Measurements from ENCODE around the gene ATP6AP1. TPM values are rescaled to one million over a fixed set of nuclear protein-coding genes. Genes with fewer than 3 reads are reported as not detected.

The ATP6AP1 gene
- total RNA-seq, 1 donor from 2014 or later: 133 TPM

DNA sequence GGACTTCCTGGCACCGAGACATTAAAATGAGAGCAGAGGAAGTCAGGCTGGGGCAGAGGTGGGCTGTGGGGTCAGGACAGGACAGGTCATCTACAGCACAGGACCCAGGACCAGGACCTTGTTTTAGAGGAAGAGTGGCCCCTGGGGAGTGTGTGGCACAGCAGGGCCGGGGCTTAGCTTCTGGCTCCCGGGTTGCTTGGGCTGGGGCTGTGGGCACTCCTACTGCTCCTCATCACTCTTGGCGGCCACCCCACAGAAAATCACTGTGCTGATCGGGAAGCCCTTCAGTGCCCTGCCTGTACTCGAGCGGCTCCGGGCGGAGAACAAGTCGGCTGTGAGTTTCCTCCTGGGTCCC is 8.1 kb upstream of the ATP6AP1 start:
- H3K9me3 Mint-ChIP-seq (ENCODE audit: unreplicated experiment): no peaks in the 10 kb centered on the region

DNA sequence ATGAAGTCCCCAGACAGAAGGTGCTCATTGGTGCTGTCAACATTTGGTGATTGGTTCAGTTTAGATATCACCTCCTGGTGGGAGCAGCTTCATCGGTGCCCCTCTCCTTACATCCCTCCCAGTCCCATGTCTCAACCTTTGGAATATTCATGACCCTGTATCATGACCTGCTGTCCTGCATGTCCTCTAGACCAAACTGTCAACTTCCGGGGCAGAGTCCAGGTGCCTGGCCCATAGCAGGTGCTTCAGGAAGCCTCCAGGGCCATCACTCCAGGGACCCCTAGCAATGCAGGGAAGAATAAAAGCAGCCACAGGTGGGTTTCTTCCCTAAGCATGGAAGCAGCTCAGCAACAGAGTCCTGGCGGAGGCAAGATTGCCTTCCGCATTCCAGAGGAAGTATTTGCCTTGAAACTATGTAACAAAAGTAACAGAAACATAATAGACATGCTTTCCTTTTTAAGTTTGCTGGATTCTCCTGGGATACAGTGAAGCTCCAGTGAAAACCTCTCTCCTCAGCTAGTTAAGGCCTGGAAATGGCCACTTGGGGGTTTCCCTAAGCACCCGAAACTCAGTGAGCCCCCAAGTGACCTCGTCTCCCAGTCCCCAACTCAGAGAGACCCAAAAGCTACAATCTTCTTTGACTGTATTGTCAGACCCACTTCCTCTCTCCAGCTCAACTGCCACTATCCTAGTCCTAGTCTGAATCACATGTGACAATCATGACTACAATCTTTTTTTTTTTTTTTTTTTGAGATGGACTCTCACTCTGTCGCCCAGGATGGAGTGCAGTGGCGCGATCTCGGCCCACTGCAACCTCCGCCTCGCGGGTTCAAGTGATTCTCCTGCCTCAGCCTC is 1.3 kb upstream of the ATP6AP1 start:
- H3K4me1 Mint-ChIP-seq (ENCODE audit: low read depth, unreplicated experiment): peaks cover 7% of the 10 kb centered on the region
- TF ChIP-seq, protein P1, sequence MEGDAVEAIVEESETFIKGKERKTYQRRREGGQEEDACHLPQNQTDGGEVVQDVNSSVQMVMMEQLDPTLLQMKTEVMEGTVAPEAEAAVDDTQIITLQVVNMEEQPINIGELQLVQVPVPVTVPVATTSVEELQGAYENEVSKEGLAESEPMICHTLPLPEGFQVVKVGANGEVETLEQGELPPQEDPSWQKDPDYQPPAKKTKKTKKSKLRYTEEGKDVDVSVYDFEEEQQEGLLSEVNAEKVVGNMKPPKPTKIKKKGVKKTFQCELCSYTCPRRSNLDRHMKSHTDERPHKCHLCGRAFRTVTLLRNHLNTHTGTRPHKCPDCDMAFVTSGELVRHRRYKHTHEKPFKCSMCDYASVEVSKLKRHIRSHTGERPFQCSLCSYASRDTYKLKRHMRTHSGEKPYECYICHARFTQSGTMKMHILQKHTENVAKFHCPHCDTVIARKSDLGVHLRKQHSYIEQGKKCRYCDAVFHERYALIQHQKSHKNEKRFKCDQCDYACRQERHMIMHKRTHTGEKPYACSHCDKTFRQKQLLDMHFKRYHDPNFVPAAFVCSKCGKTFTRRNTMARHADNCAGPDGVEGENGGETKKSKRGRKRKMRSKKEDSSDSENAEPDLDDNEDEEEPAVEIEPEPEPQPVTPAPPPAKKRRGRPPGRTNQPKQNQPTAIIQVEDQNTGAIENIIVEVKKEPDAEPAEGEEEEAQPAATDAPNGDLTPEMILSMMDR (IDR thresholded peaks at IDR 0.05; ENCODE audit: partially characterized antibody, unreplicated experiment): no peak
- no peak for DNase-seq
- H3K27ac Mint-ChIP-seq (ENCODE audit: unreplicated experiment): no peak overlapping the region
- H3K36me3 Mint-ChIP-seq (ENCODE audit: unreplicated experiment): no peaks in the 10 kb centered on the region
- peaks cover 4% of the 10 kb centered on the region for H3K27me3 Mint-ChIP-seq (ENCODE audit: unreplicated experiment)
- no peak overlapping the region for H3K4me3 Mint-ChIP-seq (ENCODE audit: unreplicated experiment)
- H3K9me3 Mint-ChIP-seq (ENCODE audit: unreplicated experiment): peaks cover 8% of the 10 kb centered on the region

More for the DNA sequence above, 8.1 kb upstream of the ATP6AP1 start:
- no peak overlapping the region for H3K4me3 Mint-ChIP-seq (ENCODE audit: unreplicated experiment)
- H3K27ac Mint-ChIP-seq (ENCODE audit: unreplicated experiment): no peak overlapping the region
- no peaks in the 10 kb centered on the region for H3K36me3 Mint-ChIP-seq (ENCODE audit: unreplicated experiment)
- H3K27me3 Mint-ChIP-seq (ENCODE audit: unreplicated experiment): no peaks in the 10 kb centered on the region
- no peak for DNase-seq
- H3K4me1 Mint-ChIP-seq (ENCODE audit: low read depth, unreplicated experiment): peaks cover 9% of the 10 kb centered on the region
- TF ChIP-seq, protein P1 (IDR thresholded peaks at IDR 0.05; ENCODE audit: partially characterized antibody, unreplicated experiment): no peak

GRCh38 chrX:154429711-154430110 is 1.2 kb downstream of the ATP6AP1 start:
- DNase-seq: no peak
- Mint-ChIP-seq H3K9me3 (ENCODE audit: unreplicated experiment) (peaks cover 8% of the 10 kb centered on the region), H3K4me3 (ENCODE audit: unreplicated experiment) (peak overlapping the region; percentile 87), H3K4me1 (ENCODE audit: low read depth, unreplicated experiment) (peaks cover 7% of the 10 kb centered on the region), H3K27me3 (ENCODE audit: unreplicated experiment) (peaks cover 4% of the 10 kb centered on the region), H3K36me3 (ENCODE audit: unreplicated experiment) (no peaks in the 10 kb centered on the region), H3K27ac (ENCODE audit: unreplicated experiment) (no peak overlapping the region)
- TF ChIP-seq, protein P1 (IDR thresholded peaks at IDR 0.05; ENCODE audit: partially characterized antibody, unreplicated experiment): no peak

DNA sequence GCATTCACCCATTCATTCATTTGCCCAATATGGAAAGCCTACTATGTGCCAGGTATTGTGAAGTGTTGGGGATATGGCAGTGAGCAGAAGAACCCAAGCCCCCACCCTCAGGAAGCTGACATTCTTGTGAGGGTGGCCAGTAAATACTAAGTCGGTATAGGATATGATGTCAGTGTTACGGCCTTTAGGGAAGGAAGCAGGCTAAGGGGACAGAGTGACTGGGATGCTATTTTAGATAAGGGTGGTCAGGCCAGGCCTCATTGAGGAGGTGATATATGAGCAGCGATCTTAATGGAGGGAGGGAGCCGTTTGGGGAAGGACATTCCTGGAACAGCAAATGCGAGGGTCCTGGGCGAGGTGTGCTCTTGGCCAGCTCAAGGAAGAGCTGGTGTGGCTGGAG is 2.0 kb downstream of the ATP6AP1 start:
- Mint-ChIP-seq H3K4me3 (ENCODE audit: unreplicated experiment) (peak overlapping the region; percentile 84), H3K36me3 (ENCODE audit: unreplicated experiment) (no peaks in the 10 kb centered on the region), H3K4me1 (ENCODE audit: low read depth, unreplicated experiment) (peaks cover 7% of the 10 kb centered on the region), H3K27ac (ENCODE audit: unreplicated experiment) (peak overlapping the region; percentile 55), H3K9me3 (ENCODE audit: unreplicated experiment) (peaks cover 8% of the 10 kb centered on the region), H3K27me3 (ENCODE audit: unreplicated experiment) (peaks cover 4% of the 10 kb centered on the region)
- TF ChIP-seq, protein P1 (IDR thresholded peaks at IDR 0.05; ENCODE audit: partially characterized antibody, unreplicated experiment): no peak
- no peak for DNase-seq

GRCh38 chrX:154430916-154431315 is 2.4 kb downstream of the ATP6AP1 start:
- Mint-ChIP-seq H3K9me3 (ENCODE audit: unreplicated experiment) (peaks cover 8% of the 10 kb centered on the region), H3K36me3 (ENCODE audit: unreplicated experiment) (no peaks in the 10 kb centered on the region), H3K4me1 (ENCODE audit: low read depth, unreplicated experiment) (peaks cover 10% of the 10 kb centered on the region), H3K4me3 (ENCODE audit: unreplicated experiment) (peak overlapping the region; percentile 84), H3K27me3 (ENCODE audit: unreplicated experiment) (peaks cover 4% of the 10 kb centered on the region), H3K27ac (ENCODE audit: unreplicated experiment) (peak overlapping the region; percentile 55)
- DNase-seq: no peak
- TF ChIP-seq, protein P1 (IDR thresholded peaks at IDR 0.05; ENCODE audit: partially characterized antibody, unreplicated experiment): no peak
